Neuronal stem cell (in vitro differentiated cells): ENCODE results near the gene NCAPD2.
A peak's percentile ranks its signal among the peaks of the same experiment; 100 is the strongest.

Experiments used
- DNase-seq: peaks from one replicate; pipeline ENCODE4 v3.0.0-alpha.2; 2013; ENCODE audit warnings: low spot score
- H2AFZ ChIP-seq: one replicate; pipeline ENCODE4 v1.6.1; 2013; ENCODE audit warnings: mild to moderate bottlenecking, low read length, inconsistent platforms
- H2AK5ac ChIP-seq: 2 replicates; pipeline ENCODE4 v1.6.1; 2013; ENCODE audit warnings: low read depth, mild to moderate bottlenecking, inconsistent platforms, low read length, moderate library complexity, mixed read lengths
- H2BK120ac ChIP-seq: 2 replicates; pipeline ENCODE4 v1.6.1; 2013; ENCODE audit warnings: low read depth, mild to moderate bottlenecking, inconsistent platforms, low read length, moderate library complexity, mixed read lengths
- H2BK12ac ChIP-seq: one replicate; pipeline ENCODE4 v1.6.1; 2013; ENCODE audit warnings: low read length, inconsistent platforms
- H2BK15ac ChIP-seq: 2 replicates; pipeline ENCODE4 v1.6.1; 2013; ENCODE audit warnings: mild to moderate bottlenecking, low read length, inconsistent platforms, mixed read lengths
- H2BK5ac ChIP-seq: one replicate; pipeline ENCODE4 v1.6.1; 2013; ENCODE audit warnings: inconsistent platforms, mild to moderate bottlenecking, low read length, moderate library complexity
- H3K14ac ChIP-seq: one replicate; pipeline ENCODE4 v1.6.1; 2013; ENCODE audit warnings: low read length, inconsistent platforms
- H3K18ac ChIP-seq: 2 replicates; pipeline ENCODE4 v1.6.1; 2013; ENCODE audit warnings: low read length, inconsistent platforms
- H3K23ac ChIP-seq: 2 replicates; pipeline ENCODE4 v1.6.1; 2013; ENCODE audit warnings: low read depth, mild to moderate bottlenecking, mixed read lengths, low read length, inconsistent platforms; ENCODE audit not compliant: poor library complexity
- H3K27ac ChIP-seq: replicated peaks from 3 replicates; pipeline ENCODE4 v1.5.1; 2013; ENCODE audit warnings: low read length, inconsistent platforms
- H3K27me3 ChIP-seq, 3 experiments: 2 replicates each; pipeline ENCODE4 v1.6.1; 2013; ENCODE audit warnings: low read length in 3 of 3, mild to moderate bottlenecking in 2 of 3, inconsistent platforms in 1 of 3, low read depth in 1 of 3, mixed read lengths in 1 of 3, moderate library complexity in 1 of 3; ENCODE audit not compliant: control insufficient read depth in 3 of 3, insufficient read depth in 3 of 3
- H3K36me3 ChIP-seq, 2 donors: replicated peaks in 1 of 2; 2 replicates each; pipeline ENCODE4 v1.6.1; 2013; ENCODE audit warnings: low read length in 2 of 2; ENCODE audit not compliant: control insufficient read depth in 2 of 2, insufficient read depth in 2 of 2
- H3K4ac ChIP-seq: 2 replicates; pipeline ENCODE4 v1.6.1; 2013; ENCODE audit warnings: inconsistent platforms, mild to moderate bottlenecking, low read length, moderate library complexity
- H3K4me1 ChIP-seq, 2 donors: 1 replicate in 1 of 2; 2 replicates in 1 of 2; pipeline ENCODE4 v1.6.1; 2013; ENCODE audit warnings: low read length in 2 of 2, low read depth in 1 of 2; ENCODE audit not compliant: control insufficient read depth in 2 of 2, insufficient read depth in 1 of 2
- H3K4me2 ChIP-seq: one replicate; pipeline ENCODE4 v1.6.1; 2013; ENCODE audit warnings: mild to moderate bottlenecking, low read length, inconsistent platforms; ENCODE audit not compliant: insufficient read depth, poor library complexity, severe bottlenecking
- H3K4me3 ChIP-seq, 2 donors: 2 replicates each; pipeline ENCODE4 v1.5.1; 2013; ENCODE audit warnings: low read length in 2 of 2, mild to moderate bottlenecking in 2 of 2, inconsistent platforms in 1 of 2, moderate library complexity in 1 of 2
- H3K79me1 ChIP-seq: one replicate; pipeline ENCODE4 v1.6.1; 2013; ENCODE audit warnings: low read depth, mild to moderate bottlenecking, inconsistent platforms, low read length, moderate library complexity
- H3K9ac ChIP-seq: one replicate; pipeline ENCODE4 v1.6.1; 2013; ENCODE audit warnings: mild to moderate bottlenecking, low read depth, low read length, inconsistent platforms; ENCODE audit not compliant: poor library complexity
- H3K9me3 ChIP-seq, 2 donors: replicated peaks in 1 of 2; 2 replicates each; pipeline versions ENCODE3 to v1.6.1; 2013; ENCODE audit warnings: low read length in 2 of 2, mild to moderate bottlenecking in 2 of 2, inconsistent platforms in 1 of 2, low read depth in 1 of 2, mixed read lengths in 1 of 2, moderate library complexity in 1 of 2; ENCODE audit not compliant: control insufficient read depth in 2 of 2, insufficient read depth in 1 of 2
- H4K8ac ChIP-seq: one replicate; pipeline ENCODE4 v1.6.1; 2013; ENCODE audit warnings: low read depth, mild to moderate bottlenecking, inconsistent platforms, low read length, moderate library complexity
- H4K91ac ChIP-seq: one replicate; pipeline ENCODE4 v1.6.1; 2013; ENCODE audit warnings: low read length, low read depth, mild to moderate bottlenecking, inconsistent platforms; ENCODE audit not compliant: poor library complexity
- WGBS, 2 donors: extraction: QIAGEN DNeasy Blood & Tissue Kit; methylation state at CpG; one replicate each; pipeline ENCODE4 v1.1.7; 2013; ENCODE audit warnings: missing lambda C conversion rate in 2 of 2, mixed read lengths in 1 of 2; ENCODE audit not compliant: insufficient read length in 2 of 2, insufficient replicate concordance in 1 of 2; ENCODE audit errors: extremely low coverage in 2 of 2; 5-methylcytosine and 5-hydroxymethylcytosine counted together

NCAPD2 gene

GRCh38 chr12:6507102-6507998, 13.4 kb downstream of the NCAPD2 start:
- no peak overlapping the region for H4K91ac ChIP-seq
- no peak overlapping the region for H2BK5ac ChIP-seq
- no peaks in the 10 kb centered on the region for H3K27me3 ChIP-seq
- H2BK120ac ChIP-seq: no peak overlapping the region
- no peak overlapping the region for H3K18ac ChIP-seq
- no peak overlapping the region for H2BK15ac ChIP-seq
- no peak overlapping the region for H3K9ac ChIP-seq
- H3K27ac ChIP-seq: peak overlapping the region; percentile 88
- no peak overlapping the region for H2AK5ac ChIP-seq
- WGBS, 2 donors: no CpG with 5 or more reads among the region's 12 CpGs
- H3K4me3 ChIP-seq: no peak overlapping the region
- peaks cover 0 to 4% of the 10 kb centered on the region in 2 donors for H3K4me1 ChIP-seq
- no peak overlapping the region for H3K23ac ChIP-seq
- H3K4ac ChIP-seq: no peak overlapping the region
- no peak overlapping the region for H3K14ac ChIP-seq
- no peak overlapping the region for H2AFZ ChIP-seq
- H3K4me2 ChIP-seq: no peak overlapping the region
- no peaks in the 10 kb centered on the region for H3K9me3 ChIP-seq
- no peaks in the 10 kb centered on the region for H3K79me1 ChIP-seq
- H2BK12ac ChIP-seq: no peak overlapping the region
- peaks cover 20 to 94% of the 10 kb centered on the region in 2 donors for H3K36me3 ChIP-seq
- no peak overlapping the region for H4K8ac ChIP-seq
- no peak for DNase-seq

DNA sequence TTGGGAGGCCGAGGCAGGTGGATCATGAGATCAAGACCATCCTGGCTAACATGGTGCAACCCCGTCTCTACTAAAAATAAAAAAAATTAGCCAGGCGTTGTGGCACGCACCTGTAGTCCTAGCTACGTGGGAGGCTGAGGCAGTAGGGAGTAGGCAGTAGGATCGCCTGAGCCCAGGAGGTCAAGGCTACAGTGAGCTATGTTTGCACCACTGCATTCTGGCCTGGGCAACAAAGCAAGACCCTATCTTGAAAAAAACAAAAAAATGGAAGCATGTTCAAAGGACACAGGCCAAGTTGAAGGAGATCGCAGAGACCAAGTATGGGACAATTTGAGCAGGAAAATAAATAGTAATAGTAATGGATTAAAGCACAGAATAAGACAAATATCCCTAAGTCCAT, 14.2 kb downstream of the NCAPD2 start:
- DNase-seq: no peak
- no peak overlapping the region for H2BK12ac ChIP-seq
- no peaks in the 10 kb centered on the region for H3K9me3 ChIP-seq
- WGBS, 2 donors: no CpG with 5 or more reads among the region's 7 CpGs
- H4K8ac ChIP-seq: no peak overlapping the region
- no peak overlapping the region for H4K91ac ChIP-seq
- H3K23ac ChIP-seq: no peak overlapping the region
- H2BK15ac ChIP-seq: no peak overlapping the region
- no peak overlapping the region for H2BK5ac ChIP-seq
- H3K27ac ChIP-seq: peak overlapping the region; percentile 88
- no peak overlapping the region for H3K14ac ChIP-seq
- peaks cover 0 to 4% of the 10 kb centered on the region in 2 donors for H3K4me1 ChIP-seq
- H3K36me3 ChIP-seq: peaks cover 28 to 94% of the 10 kb centered on the region in 2 donors
- H3K79me1 ChIP-seq: no peaks in the 10 kb centered on the region
- H3K18ac ChIP-seq: peak overlapping the region; percentile 70
- no peak overlapping the region for H2BK120ac ChIP-seq
- H3K4me2 ChIP-seq: no peak overlapping the region
- H3K4ac ChIP-seq: no peak overlapping the region
- H3K4me3 ChIP-seq: no peak overlapping the region
- no peak overlapping the region for H2AK5ac ChIP-seq
- no peak overlapping the region for H3K9ac ChIP-seq
- H2AFZ ChIP-seq: no peak overlapping the region
- H3K27me3 ChIP-seq: no peaks in the 10 kb centered on the region

- Histone ChIP-seq H3K14ac (no peak overlapping the region), H3K9ac (peak overlapping the region; percentile 67), H2AFZ (no peak overlapping the region), H3K79me1 (peaks cover 2% of the 10 kb centered on the region), H2BK12ac (no peak overlapping the region), H3K27ac (no peak overlapping the region), H2BK5ac (no peak overlapping the region), H3K36me3 (peaks cover 61 to 97% of the 10 kb centered on the region in 2 donors), H3K4ac (no peak overlapping the region), H3K27me3 (no peaks in the 10 kb centered on the region), H4K8ac (no peak overlapping the region), H2AK5ac (no peak overlapping the region), H2BK120ac (no peak overlapping the region), H3K9me3 (no peaks in the 10 kb centered on the region), H3K23ac (no peak overlapping the region), H3K4me1 (no peaks in the 10 kb centered on the region), H3K4me3 (no peak overlapping the region), H3K4me2 (no peak overlapping the region), H2BK15ac (no peak overlapping the region), H3K18ac (no peak overlapping the region), H4K91ac (no peak overlapping the region)
- no peak for DNase-seq
- WGBS, 2 donors: no CpG with 5 or more reads among the region's 3 CpGs
Observed at GRCh38 chr12:6520186-6520585, 26.3 kb downstream of the NCAPD2 start.

- no peaks in the 10 kb centered on the region for H3K4me1 ChIP-seq
- no peak overlapping the region for H3K4me2 ChIP-seq
- no peak overlapping the region for H3K14ac ChIP-seq
- no CpG with 5 or more reads among the region's 10 CpGs for WGBS, 2 donors
- no peak overlapping the region for H2AFZ ChIP-seq
- peaks cover 68 to 99% of the 10 kb centered on the region in 2 donors for H3K36me3 ChIP-seq
- no peak overlapping the region for H2BK120ac ChIP-seq
- no peak overlapping the region for H4K8ac ChIP-seq
- H3K27ac ChIP-seq: no peak overlapping the region
- no peak overlapping the region for H3K4ac ChIP-seq
- H2BK15ac ChIP-seq: no peak overlapping the region
- no peaks in the 10 kb centered on the region for H3K9me3 ChIP-seq
- DNase-seq: no peak
- no peak overlapping the region for H3K23ac ChIP-seq
- H3K27me3 ChIP-seq: no peaks in the 10 kb centered on the region
- H3K9ac ChIP-seq: no peak overlapping the region
- H2BK5ac ChIP-seq: no peak overlapping the region
- no peak overlapping the region for H4K91ac ChIP-seq
- peaks cover 2% of the 10 kb centered on the region for H3K79me1 ChIP-seq
- no peak overlapping the region for H3K4me3 ChIP-seq
- H3K18ac ChIP-seq: no peak overlapping the region
- no peak overlapping the region for H2BK12ac ChIP-seq
- H2AK5ac ChIP-seq: no peak overlapping the region
Observed at GRCh38 chr12:6522193-6522592, 28.3 kb downstream of the NCAPD2 start.
